ENCODE data around the gene CACNA2D3.

GRCh38 chr3:54873059-54874010 is 751.0 kb downstream of the CACNA2D3 start:
- TF ChIP-seq TARDBP (IDR thresholded peaks at IDR 0.05) (no peak), BHLHE40 (IDR thresholded peaks at IDR 0.05; ENCODE audit: borderline replicate concordance) (no peak), FOXA1 (IDR thresholded peaks at IDR 0.05) (no peak), SP1 (IDR thresholded peaks at IDR 0.05) (no peak), ELF4 (IDR thresholded peaks at IDR 0.05) (no peak), CTBP1 (IDR thresholded peaks at IDR 0.05; ENCODE audit: borderline replicate concordance) (no peak), SUZ12 (IDR thresholded peaks at IDR 0.05) (no peak)

All from HEK293T (cell line).